NCI-H526 (cell line): ENCODE measurements around the gene NPHP4.
A peak's percentile ranks its signal among the peaks of the same experiment; 100 is the strongest.

Experiments
- DNase-seq, 2 experiments: peaks; one replicate each; lab custom pipeline; 2025; lab: John Stamatoyannopoulos, UW

Gene NPHP4

DNA sequence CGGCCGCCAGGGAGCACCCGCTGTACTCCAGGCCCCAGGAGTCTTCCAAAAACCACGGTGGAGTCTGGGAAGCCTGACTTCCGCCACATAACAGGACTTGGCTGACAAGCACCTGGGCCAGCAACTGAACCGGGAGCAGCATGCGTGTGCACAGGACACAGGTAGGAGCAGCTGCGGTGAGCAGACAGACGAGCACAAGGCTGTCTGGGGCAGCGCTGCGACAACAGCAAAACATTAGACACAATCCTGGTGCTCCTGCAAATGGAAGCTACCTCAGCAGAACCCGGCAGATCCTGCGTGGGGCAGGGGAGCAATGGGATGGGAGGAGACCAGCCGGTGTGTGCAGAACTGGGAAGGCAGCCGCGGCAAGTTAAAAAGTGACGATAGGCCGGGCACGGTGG lies 80.4 kb downstream of the NPHP4 start:
- no peak for DNase-seq

DNA sequence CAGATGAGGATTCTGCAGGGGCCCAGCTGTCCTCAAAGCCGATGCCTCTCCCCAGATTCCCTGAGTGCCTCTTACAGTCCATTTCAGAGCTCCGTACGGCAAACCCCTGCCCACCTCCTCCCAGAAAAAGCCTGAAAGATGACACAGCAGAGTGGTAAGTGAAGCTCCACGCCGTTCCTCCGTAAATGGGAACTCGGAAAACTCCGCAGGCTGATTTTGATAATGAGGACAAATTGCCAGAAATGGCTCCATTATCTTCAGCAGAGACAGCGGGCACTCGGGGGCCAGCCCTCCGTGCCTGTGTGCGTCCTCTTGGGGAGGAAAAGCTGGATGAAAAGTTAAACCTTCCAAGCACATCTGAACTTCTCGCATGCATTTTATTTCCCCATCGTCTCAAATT lies 81.1 kb downstream of the NPHP4 start:
- no peak for DNase-seq

- DNase-seq = no peak
Observed at GRCh38 chr1:5910666-5911065, 81.6 kb downstream of the NPHP4 start.

- no peak for DNase-seq
Observed at GRCh38 chr1:5910276-5910620, 82.0 kb downstream of the NPHP4 start.

GRCh38 chr1:5909576-5910275 lies 82.5 kb downstream of the NPHP4 start:
- DNase-seq = no peak

DNA sequence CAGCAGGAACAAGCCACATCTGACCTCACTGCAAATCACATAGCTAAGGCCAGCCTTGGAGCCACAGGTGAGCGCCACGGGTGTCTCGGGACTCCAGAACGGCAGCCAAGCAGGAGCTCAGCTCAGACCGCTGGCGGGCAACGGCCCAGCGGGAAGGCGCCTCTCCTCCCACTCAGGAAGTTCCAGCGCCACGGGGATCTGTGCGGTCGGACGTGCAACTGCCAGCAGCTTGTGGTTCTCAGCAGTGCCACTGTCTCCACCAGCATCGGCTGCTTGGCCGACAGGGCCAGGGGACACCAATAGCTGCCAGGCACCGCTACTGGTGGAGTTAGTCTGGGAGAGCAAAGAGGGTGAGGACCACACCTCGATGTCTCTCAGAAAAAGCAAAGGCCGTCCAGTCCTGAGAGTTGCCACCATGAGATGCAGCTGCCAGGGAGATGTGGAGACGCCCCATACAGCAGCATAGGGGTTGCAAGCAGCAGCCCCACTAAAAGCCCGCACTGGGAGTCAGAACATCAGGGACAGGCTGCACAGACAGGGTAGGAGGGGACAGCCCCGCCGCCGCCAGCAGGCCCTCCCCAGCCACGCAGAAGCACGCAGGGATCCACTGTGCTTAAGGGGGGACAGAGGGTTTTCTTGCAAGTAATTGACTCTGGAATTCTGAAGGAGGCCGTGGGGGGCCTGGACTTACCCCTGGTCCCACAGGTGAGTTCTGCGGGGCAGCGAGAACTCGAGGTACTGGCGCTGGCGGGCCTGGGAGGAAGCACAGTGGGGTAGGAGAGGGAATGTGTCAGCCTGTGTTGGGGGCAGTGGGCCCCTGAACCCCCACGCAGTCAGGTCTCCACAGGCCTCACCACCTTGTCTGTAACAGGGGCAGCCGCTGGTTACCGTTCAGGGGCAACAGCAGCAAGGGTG lies 83.5 kb downstream of the NPHP4 start:
- DNase-seq = no peak

- no peak for DNase-seq
Observed at GRCh38 chr1:5907966-5908365, 84.3 kb downstream of the NPHP4 start.

DNA sequence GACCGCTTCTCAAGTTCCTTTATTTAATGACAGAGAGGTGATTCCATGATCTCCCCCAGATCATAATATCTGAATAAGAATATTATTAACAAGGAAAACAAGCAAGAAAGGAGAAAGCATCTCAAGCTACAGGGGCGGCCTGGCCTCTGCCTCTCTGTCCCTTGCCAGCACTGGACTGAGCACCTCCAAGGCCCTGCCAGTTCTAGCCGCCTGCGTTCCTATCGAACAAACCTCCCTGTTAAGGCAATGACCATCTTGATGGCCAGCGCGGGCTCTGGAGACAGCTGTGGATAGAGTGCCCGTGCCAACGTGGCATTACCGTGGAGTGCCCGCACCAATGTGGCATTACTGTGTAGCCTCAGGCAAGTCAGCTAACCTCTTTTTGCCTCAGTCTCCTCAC lies 84.8 kb downstream of the NPHP4 start:
- no peak for DNase-seq

GRCh38 chr1:5906966-5907365 lies 85.3 kb downstream of the NPHP4 start:
- no peak for DNase-seq

GRCh38 chr1:5906116-5906515 lies 86.1 kb downstream of the NPHP4 start:
- DNase-seq = no peak

GRCh38 chr1:5905436-5905835 lies 86.8 kb downstream of the NPHP4 start:
- no peak for DNase-seq

DNA sequence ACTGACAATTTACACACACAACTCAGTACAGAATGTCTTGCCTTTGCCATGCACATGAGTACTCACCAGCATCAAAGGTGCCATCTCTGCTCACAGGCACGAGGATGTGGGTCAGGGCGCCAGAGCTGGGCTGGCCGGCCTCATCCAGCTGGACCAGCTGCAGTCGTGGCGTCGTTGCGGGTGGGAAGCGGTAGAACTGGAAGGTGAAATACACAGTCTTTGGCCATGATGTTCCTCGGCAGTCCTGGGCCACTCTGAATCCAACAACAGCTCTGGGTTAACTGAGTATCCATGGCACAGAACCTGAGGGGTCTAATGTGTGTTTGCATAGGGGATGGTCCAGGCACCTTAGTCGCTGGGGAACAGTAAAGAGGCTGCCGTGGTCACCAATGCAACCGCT lies 87.7 kb downstream of the NPHP4 start:
- no peak for DNase-seq

- no peak for DNase-seq
Observed at GRCh38 chr1:5903680-5904079, 88.5 kb downstream of the NPHP4 start.

- no peak for DNase-seq
Observed at GRCh38 chr1:5903031-5903430, 89.2 kb downstream of the NPHP4 start.

- DNase-seq = peak in 1 of 2 experiments; percentile 15
Observed at GRCh38 chr1:5901841-5902240, 90.4 kb downstream of the NPHP4 start.

GRCh38 chr1:5901150-5901549 lies 91.1 kb downstream of the NPHP4 start:
- DNase-seq = no peak

- DNase-seq = no peak
Observed at GRCh38 chr1:5898266-5898665, 94.0 kb downstream of the NPHP4 start.

DNA sequence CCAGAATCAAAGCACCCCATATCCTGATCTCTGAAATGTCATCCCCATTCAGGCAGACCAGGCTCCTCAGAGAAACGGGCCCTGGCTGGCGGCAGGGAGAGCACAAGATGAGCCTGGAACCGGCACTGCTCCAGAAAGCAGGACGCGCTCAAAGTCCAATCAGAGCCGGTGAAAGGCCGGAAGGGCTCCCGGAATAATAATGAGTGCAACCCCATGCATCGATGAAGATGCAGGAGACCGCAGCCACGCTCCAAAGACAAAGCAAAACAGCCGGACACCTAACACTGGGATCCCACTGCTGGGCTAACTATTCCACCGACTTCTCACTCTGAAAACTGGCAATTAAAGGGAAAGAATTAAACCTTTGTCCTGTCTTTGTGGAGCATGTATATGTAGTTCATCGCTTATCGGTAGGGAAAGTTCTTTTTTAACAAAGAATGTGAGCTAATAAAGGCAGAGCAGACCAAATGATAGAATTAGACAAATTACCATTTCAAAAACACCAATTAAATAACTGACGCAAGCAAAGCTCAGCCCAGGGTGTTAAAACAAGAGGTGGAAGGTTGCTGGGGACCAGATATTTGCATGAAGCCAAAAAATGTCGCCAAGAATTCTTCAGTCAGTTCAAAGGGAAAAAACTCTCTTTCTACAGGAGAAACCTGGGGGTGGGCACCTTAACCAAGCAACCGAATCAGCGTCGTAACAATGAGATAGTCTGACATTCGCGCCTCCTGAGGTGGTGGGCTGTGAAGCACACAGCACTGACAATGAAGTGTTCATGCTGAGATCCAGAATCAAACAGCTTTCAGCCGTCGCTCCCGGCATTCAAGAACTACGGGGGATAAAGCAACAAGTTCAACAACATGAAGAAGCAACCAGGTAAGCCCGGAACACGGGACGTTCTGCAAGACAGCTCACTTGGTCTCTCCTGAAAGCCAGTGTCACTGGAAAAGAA lies 95.2 kb downstream of the NPHP4 start:
- no peak for DNase-seq

DNA sequence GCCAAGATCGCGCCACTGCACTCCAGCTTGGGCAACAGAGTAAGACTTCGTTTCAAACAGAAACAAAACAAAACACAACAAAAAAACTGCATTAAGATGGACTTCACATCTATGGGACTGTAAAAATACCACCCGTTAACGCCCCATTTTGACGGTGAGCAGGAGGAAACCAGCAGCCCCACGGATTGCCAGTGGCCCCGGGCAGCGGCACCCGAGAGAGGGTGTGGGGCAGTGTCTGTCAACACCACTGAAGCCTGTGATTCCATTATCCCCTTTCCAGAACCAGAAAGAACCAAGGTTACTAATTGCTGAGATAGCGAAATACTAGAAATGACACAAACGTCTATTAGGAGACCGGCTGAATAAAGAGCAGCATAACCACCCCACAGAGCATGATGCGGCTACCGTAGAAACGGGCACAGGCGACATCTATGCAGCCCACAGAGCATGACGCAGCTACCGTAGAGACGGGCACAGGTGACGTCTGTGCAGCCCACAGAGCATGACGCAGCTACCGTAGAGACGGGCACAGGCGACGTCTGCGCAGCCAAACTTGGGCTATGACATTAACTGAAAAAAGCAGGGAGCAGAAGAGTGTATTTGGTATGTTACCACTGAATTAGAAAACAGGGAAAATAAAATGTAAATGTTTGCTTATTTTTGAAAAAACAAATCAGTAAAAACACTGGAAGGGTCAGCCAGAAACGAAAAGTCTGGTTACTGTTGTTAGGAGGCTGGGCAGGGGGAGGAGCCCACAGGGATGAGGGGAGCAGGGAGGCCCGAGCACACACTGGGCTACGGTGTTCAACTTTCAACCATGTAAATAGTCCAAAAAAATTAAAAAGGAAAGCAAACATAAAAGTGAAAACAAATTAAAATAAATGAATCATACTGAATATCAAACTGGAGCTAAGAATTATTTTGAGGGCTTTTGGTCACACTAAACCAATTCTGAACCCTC lies 96.5 kb downstream of the NPHP4 start:
- DNase-seq = no peak

- DNase-seq = peak in 1 of 2 experiments; percentile 14
Observed at GRCh38 chr1:5893699-5894278, 98.4 kb downstream of the NPHP4 start.

- DNase-seq = no peak
Observed at GRCh38 chr1:5892329-5892728, 99.9 kb downstream of the NPHP4 start.
